Muscle layer of duodenum (tissue), 2 donors: ENCODE results near the gene CHDH.

Experiments used
- H3K27ac ChIP-seq: one replicate; pipeline ENCODE4 v1.7.0; 2013; ENCODE audit warnings: mild to moderate bottlenecking, low read length
- H3K27me3 ChIP-seq: one replicate; pipeline ENCODE4 v1.7.0; 2013; ENCODE audit warnings: low read depth, mild to moderate bottlenecking, control low read depth, low read length
- H3K36me3 ChIP-seq, 2 donors: one replicate each; pipeline ENCODE4 v1.7.0; 2013; ENCODE audit warnings: low read length in 2 of 2, control low read depth in 1 of 2, mild to moderate bottlenecking in 1 of 2; ENCODE audit not compliant: insufficient read depth in 2 of 2, control insufficient read depth in 1 of 2
- H3K4me1 ChIP-seq, 2 donors: one replicate each; pipeline ENCODE4 v1.7.0; 2013; ENCODE audit warnings: low read length in 2 of 2, mild to moderate bottlenecking in 2 of 2, control low read depth in 1 of 2, moderate library complexity in 1 of 2; ENCODE audit not compliant: insufficient read depth in 2 of 2, control insufficient read depth in 1 of 2
- H3K4me3 ChIP-seq, 2 donors: one replicate each; pipeline ENCODE4 v1.7.0; 2013; ENCODE audit warnings: low read length in 2 of 2, low read depth in 1 of 2, mild to moderate bottlenecking in 1 of 2
- H3K9me3 ChIP-seq, 2 donors: one replicate each; pipeline ENCODE4 v1.7.0; 2013; ENCODE audit warnings: low read length in 2 of 2, control low read depth in 1 of 2, mild to moderate bottlenecking in 1 of 2; ENCODE audit not compliant: control insufficient read depth in 1 of 2
- donor health status: healthy.

CHDH gene

DNA sequence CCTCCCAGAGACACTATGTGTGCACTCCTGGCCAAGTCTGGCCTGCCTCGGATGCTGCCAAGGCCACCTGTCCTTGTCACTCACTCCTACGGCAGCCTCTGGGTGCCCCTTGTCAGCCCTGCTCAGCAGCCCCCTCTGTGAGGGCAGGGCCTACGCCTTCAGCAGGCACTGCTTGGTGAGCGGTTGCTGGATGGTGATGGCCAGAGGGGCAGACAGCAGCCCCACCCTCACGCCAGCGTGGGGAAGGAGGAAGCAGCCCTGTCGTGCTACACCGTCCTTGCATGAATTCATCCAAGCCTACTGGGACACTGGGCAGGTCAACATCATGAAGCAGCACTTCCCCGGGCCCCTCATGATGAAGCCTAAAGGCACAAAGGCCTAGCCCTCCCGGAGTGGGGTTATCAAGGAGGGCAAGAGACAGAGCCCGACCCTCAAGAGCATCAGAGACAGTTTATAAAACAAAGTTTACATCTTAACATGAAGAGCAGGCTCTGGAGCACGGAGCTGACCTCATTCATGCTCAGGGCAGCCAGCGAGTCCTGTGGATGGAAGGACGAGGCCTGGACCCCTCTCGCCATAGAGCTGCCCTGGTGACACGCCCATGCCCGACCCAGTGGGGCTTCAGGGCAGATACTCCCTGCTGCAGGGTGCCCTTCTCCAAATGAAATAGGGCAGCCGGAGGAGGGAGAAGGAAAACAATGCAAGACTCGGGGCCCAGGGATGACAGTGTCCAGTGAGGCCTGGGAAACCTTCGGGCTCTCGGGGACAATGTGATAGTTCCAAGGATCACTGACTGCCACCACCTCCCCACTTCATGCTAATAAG lies 25.3 kb downstream of the CHDH start:
- no peaks in the 10 kb centered on the region for H3K36me3 ChIP-seq

DNA sequence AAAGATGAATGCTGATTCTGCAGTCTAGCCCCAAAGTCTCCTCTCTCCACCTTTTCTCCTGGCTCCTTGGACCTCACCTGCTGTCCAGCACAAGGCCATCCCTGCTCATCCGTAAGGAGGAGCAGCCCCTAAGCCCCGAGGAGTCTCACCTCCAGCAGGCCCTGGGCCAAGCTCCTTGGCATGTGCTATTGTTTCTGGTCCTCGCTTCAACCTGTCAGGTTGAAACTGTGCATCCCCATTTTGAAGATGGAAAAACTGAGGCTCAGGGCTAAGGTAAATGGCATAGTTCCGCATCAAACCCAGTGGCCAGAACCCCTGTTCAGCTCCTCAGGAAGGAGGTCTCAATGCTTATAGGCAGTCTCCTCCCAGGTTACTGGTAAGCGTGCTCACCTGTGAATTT lies 26.1 kb downstream of the CHDH start:
- Histone ChIP-seq H3K4me3 (no peak overlapping the region), H3K4me1 (no peaks in the 10 kb centered on the region), H3K36me3 (no peaks in the 10 kb centered on the region), H3K27me3 (no peaks in the 10 kb centered on the region), H3K27ac (no peak overlapping the region), H3K9me3 (no peaks in the 10 kb centered on the region)

More for the DNA sequence above, 25.3 kb downstream of the CHDH start:
- Histone ChIP-seq H3K27ac (no peak overlapping the region), H3K27me3 (no peaks in the 10 kb centered on the region), H3K9me3 (no peaks in the 10 kb centered on the region), H3K4me1 (no peaks in the 10 kb centered on the region), H3K4me3 (no peak overlapping the region)

DNA sequence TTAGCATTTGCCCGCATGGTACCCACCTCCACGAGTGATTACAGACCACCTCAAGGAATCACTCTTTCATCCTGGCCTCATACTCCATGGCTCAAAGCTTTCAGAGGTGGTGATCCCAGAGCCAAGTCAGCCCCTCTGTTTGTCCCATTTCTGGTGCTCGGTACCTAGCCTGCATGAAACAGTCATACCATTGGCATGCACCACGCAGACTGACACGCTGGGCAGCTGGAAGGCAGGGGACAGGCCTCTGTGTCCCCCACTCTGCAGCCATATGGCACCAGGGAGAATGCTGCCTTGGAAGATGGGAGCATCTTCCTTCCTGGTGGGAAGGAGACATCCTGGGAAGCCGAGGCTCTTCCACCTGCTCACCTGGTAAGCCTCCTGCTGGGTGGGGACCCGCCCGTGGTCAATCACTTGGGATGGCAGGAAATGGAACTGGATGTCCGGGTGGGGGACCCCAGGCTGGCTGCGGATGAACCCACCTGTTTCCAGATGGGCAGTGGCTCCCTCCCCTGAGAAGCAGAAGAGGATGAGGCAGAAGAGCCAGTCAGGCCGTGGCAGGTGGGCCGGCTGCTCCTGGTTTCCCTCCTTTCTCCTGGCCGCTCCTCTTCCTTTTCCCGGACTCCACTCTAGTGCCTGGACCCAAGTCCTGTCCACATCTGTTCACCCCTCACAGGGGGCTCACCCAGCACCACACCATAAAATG lies 26.9 kb downstream of the CHDH start:
- no peaks in the 10 kb centered on the region for H3K27me3 ChIP-seq
- no peak overlapping the region for H3K4me3 ChIP-seq
- H3K36me3 ChIP-seq = no peaks in the 10 kb centered on the region
- no peaks in the 10 kb centered on the region for H3K4me1 ChIP-seq
- H3K9me3 ChIP-seq = no peaks in the 10 kb centered on the region
- H3K27ac ChIP-seq = no peak overlapping the region

GRCh38 chr3:53818221-53819162 lies 27.7 kb downstream of the CHDH start:
- Histone ChIP-seq H3K4me3 (no peak overlapping the region), H3K4me1 (no peaks in the 10 kb centered on the region), H3K36me3 (no peaks in the 10 kb centered on the region), H3K27me3 (no peaks in the 10 kb centered on the region), H3K27ac (no peak overlapping the region), H3K9me3 (no peaks in the 10 kb centered on the region)

GRCh38 chr3:53817809-53818208 lies 28.4 kb downstream of the CHDH start:
- H3K9me3 ChIP-seq = no peaks in the 10 kb centered on the region
- H3K27ac ChIP-seq = no peak overlapping the region
- H3K4me3 ChIP-seq = no peak overlapping the region
- H3K36me3 ChIP-seq = no peaks in the 10 kb centered on the region
- H3K27me3 ChIP-seq = no peaks in the 10 kb centered on the region
- H3K4me1 ChIP-seq = no peaks in the 10 kb centered on the region

DNA sequence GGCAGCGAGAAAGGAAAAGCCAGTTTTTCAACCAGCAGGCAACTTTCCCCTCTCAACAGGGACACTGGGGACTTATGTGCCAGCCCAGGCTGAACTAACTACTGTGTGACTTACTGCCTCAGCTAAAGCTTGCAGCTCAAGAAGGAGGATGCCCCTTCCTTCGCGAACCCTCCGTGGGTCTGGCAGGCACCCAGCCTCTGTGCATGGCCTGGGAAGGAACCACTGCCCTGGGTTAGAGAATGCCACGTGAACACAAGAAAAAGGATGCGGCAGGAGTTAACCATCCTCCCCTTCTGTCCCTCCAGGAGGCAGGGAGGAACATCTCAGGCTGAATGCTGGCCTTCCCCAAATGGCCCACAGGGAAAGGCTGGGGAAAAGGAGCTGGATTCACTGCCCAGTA lies 29.0 kb downstream of the CHDH start:
- Histone ChIP-seq H3K4me1 (no peaks in the 10 kb centered on the region), H3K36me3 (no peaks in the 10 kb centered on the region), H3K27ac (no peak overlapping the region), H3K9me3 (no peaks in the 10 kb centered on the region), H3K4me3 (no peak overlapping the region), H3K27me3 (no peaks in the 10 kb centered on the region)

- Histone ChIP-seq H3K4me1 (no peaks in the 10 kb centered on the region), H3K36me3 (no peaks in the 10 kb centered on the region), H3K9me3 (no peaks in the 10 kb centered on the region), H3K27me3 (no peaks in the 10 kb centered on the region), H3K4me3 (no peak overlapping the region), H3K27ac (no peak overlapping the region)
Observed at GRCh38 chr3:53816425-53816824, 29.8 kb downstream of the CHDH start.

DNA sequence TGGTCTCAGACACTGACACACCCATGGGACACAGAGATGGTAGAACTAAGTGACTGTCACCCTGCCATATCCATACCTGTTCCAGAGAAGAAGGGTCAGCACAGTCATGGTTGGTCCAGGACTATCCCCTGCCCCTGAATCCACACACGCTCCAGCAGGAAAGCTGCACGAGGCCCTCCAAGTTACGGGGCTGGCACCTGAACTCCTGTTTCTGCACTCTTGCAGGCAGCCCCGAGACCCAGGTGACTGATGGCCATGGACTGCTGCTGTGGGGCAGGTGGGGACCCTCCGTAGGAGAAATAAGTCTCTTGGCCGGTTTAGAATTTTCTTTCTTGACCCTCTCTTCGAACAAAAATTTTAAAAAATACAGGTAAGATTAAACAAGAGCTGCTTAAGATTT lies 30.6 kb downstream of the CHDH start:
- H3K27ac ChIP-seq = no peak overlapping the region
- no peaks in the 10 kb centered on the region for H3K4me1 ChIP-seq
- no peak overlapping the region for H3K4me3 ChIP-seq
- H3K27me3 ChIP-seq = no peaks in the 10 kb centered on the region
- no peaks in the 10 kb centered on the region for H3K9me3 ChIP-seq
- no peaks in the 10 kb centered on the region for H3K36me3 ChIP-seq

- no peak overlapping the region for H3K4me3 ChIP-seq
- H3K27me3 ChIP-seq = no peaks in the 10 kb centered on the region
- H3K27ac ChIP-seq = no peak overlapping the region
Observed at GRCh38 chr3:53815067-53815466, 31.2 kb downstream of the CHDH start.

GRCh38 chr3:53813876-53814275 lies 32.3 kb downstream of the CHDH start:
- Histone ChIP-seq H3K4me3 (no peak overlapping the region), H3K9me3 (no peaks in the 10 kb centered on the region), H3K36me3 (peaks cover 0 to 2% of the 10 kb centered on the region in 2 donors), H3K27me3 (no peaks in the 10 kb centered on the region), H3K27ac (no peak overlapping the region), H3K4me1 (no peaks in the 10 kb centered on the region)

More at GRCh38 chr3:53815067-53815466, 31.2 kb downstream of the CHDH start:
- Histone ChIP-seq H3K4me1 (no peaks in the 10 kb centered on the region), H3K36me3 (no peaks in the 10 kb centered on the region), H3K9me3 (no peaks in the 10 kb centered on the region)

DNA sequence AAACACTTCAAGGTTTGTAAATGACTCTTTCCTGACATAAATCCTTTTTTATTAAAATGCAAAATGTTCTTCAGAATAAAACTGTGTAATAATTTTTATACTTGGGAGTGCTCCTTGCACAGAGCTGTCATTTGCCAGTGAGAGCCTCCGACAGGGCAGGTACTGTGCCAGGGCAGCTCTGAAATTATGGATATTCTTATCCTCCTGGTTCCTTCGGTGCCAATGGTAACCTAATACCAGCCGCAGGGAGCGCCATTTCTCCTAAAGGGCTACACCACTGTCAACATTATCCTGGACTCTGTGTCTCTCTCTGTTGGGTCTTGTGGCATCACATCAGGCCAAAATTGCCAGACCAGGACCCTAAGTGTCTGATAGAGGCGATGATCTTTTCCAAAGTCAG lies 33.0 kb downstream of the CHDH start:
- Histone ChIP-seq H3K4me1 (no peaks in the 10 kb centered on the region), H3K36me3 (peaks cover 0 to 4% of the 10 kb centered on the region in 2 donors), H3K9me3 (no peaks in the 10 kb centered on the region), H3K4me3 (no peak overlapping the region), H3K27me3 (no peaks in the 10 kb centered on the region), H3K27ac (no peak overlapping the region)
